Measurements from ENCODE around the gene SSU72. TPM values are rescaled to one million over a fixed set of nuclear protein-coding genes. Genes with fewer than 3 reads are reported as not detected.

SSU72 gene
- polyA plus RNA-seq, 1 of the 3 experiments (the other 2 are of a cell fraction), result 104 TPM

- Histone ChIP-seq H3K9ac (no peak overlapping the region), H3K79me2 (ENCODE audit: insufficient read depth) (peaks cover 66% of the 10 kb centered on the region), H3K4me3 (ENCODE audit: low read depth in 2 of 2, low read length in 1 of 2) (no peak overlapping the region), H3F3A (replicated peaks; ENCODE audit: insufficient read depth) (no peaks in the 10 kb centered on the region), H3K4me2 (no peak overlapping the region), H2AFZ (ENCODE audit: low read depth) (no peak overlapping the region), H4K20me1 (ENCODE audit: insufficient read depth) (peaks cover 11% of the 10 kb centered on the region; the same call in 1 of the 2 replicates), H3K9me3 (no peaks in the 10 kb centered on the region), H3K36me3 (replicated peaks in 1 of 2; ENCODE audit: control insufficient read depth in 1 of 2, insufficient read depth in 2 of 2, low read length in 1 of 2) (peaks cover 0 to 9% of the 10 kb centered on the region in 2 experiments), H3K4me1 (ENCODE audit: control insufficient read depth in 1 of 2, insufficient read depth in 2 of 2, low read depth in 1 of 2, low read length in 1 of 2) (peaks cover 0 to 5% of the 10 kb centered on the region in 2 experiments; a peak in 1 of 4 replicates), H3K27me3 (ENCODE audit: insufficient read depth) (no peaks in the 10 kb centered on the region), H3K9me2 (no peaks in the 10 kb centered on the region), H3K27ac (ENCODE audit: low read depth in 2 of 2, low read length in 1 of 2) (no peak overlapping the region)
- CTCF ChIA-PET, result no interaction called here
- WGBS (ENCODE audit: low lambda C conversion rate), result 80% methylated on average over 6 of the region's 10 CpGs
- no peak for DNase-seq
- TF ChIP-seq EP300 (IDR thresholded peaks at IDR 0.05; ENCODE audit: borderline replicate concordance in 1 of 2, low read depth in 1 of 2, low read length in 1 of 2), result no peak
- TF ChIP-seq FOXM1 (IDR thresholded peaks at IDR 0.05; ENCODE audit: low read depth), result no peak
- no peak for TF ChIP-seq NRF1 (IDR thresholded peaks at IDR 0.05; ENCODE audit: low read depth, low read length)
- TF ChIP-seq TCF12 (IDR thresholded peaks at IDR 0.05), result no peak
- no peak for TF ChIP-seq FOSL2 (IDR thresholded peaks at IDR 0.05; ENCODE audit: borderline replicate concordance, low read depth)
- TF ChIP-seq MXI1 (IDR thresholded peaks at IDR 0.05; ENCODE audit: low read depth, low read length), result no peak
- no peak for TF ChIP-seq IRF3 (IDR thresholded peaks at IDR 0.05; ENCODE audit: low read depth, low read length)
- no peak for TF ChIP-seq MAX (IDR thresholded peaks at IDR 0.05; ENCODE audit: low read depth)
- TF ChIP-seq RCOR1 (IDR thresholded peaks at IDR 0.05; ENCODE audit: low read length), result no peak
- TF ChIP-seq MEF2A (IDR thresholded peaks at IDR 0.05; ENCODE audit: borderline replicate concordance, low read depth), result no peak
- POLR2A ChIA-PET, result no interaction called here
These were observed 22.4 kb downstream of the SSU72 start for GRCh38 chr1:1552263-1552639.

GRCh38 chr1:1551524-1552262 is 23.0 kb downstream of the SSU72 start:
- no peaks in the 10 kb centered on the region for H3K27me3 ChIP-seq (ENCODE audit: insufficient read depth)
- peaks cover 0 to 7% of the 10 kb centered on the region in 2 experiments for H3K36me3 ChIP-seq (replicated peaks in 1 of 2; ENCODE audit: control insufficient read depth in 1 of 2, insufficient read depth in 2 of 2, low read length in 1 of 2)
- H3K9me3 ChIP-seq, result no peaks in the 10 kb centered on the region
- WGBS (ENCODE audit: low lambda C conversion rate), result 87% methylated on average over 17 of the region's 33 CpGs
- DNase-seq, result no peak
- H4K20me1 ChIP-seq (ENCODE audit: insufficient read depth), result peaks cover 11% of the 10 kb centered on the region; the same call in 1 of the 2 replicates
- peaks cover 64% of the 10 kb centered on the region for H3K79me2 ChIP-seq (ENCODE audit: insufficient read depth)
- peaks cover 0 to 5% of the 10 kb centered on the region in 2 experiments; a peak in 1 of 4 replicates for H3K4me1 ChIP-seq (ENCODE audit: control insufficient read depth in 1 of 2, insufficient read depth in 2 of 2, low read depth in 1 of 2, low read length in 1 of 2)
- no peak overlapping the region for H3K9ac ChIP-seq
- ChIA-PET CTCF (interaction anchor here (0.7 kb wide), 1 partner anchor 47 kb away, joined by 3 read pairs; no protein-coding TSS in a partner anchor), POLR2A (no interaction called here)
- H3K4me2 ChIP-seq, result no peak overlapping the region
- no peak overlapping the region; a peak in 1 of 4 replicates for H3K27ac ChIP-seq (ENCODE audit: low read depth in 2 of 2, low read length in 1 of 2)
- no peak overlapping the region for H3K4me3 ChIP-seq (ENCODE audit: low read depth in 2 of 2, low read length in 1 of 2)
- H2AFZ ChIP-seq (ENCODE audit: low read depth), result no peak overlapping the region
- H3F3A ChIP-seq (replicated peaks; ENCODE audit: insufficient read depth), result no peaks in the 10 kb centered on the region
- no peaks in the 10 kb centered on the region for H3K9me2 ChIP-seq
- TF ChIP-seq REST (IDR thresholded peaks at IDR 0.05; ENCODE audit: low read depth, low read length), result no peak

Measured in SK-N-SH (cell line).